ENCODE measurements around the gene DMGDH. TPM values are rescaled to one million over a fixed set of nuclear protein-coding genes. Genes with fewer than 3 reads are reported as not detected.

The DMGDH gene
- total RNA-seq, 2 experiments from 2014 or later: 0.33 to 0.70 TPM

DNA sequence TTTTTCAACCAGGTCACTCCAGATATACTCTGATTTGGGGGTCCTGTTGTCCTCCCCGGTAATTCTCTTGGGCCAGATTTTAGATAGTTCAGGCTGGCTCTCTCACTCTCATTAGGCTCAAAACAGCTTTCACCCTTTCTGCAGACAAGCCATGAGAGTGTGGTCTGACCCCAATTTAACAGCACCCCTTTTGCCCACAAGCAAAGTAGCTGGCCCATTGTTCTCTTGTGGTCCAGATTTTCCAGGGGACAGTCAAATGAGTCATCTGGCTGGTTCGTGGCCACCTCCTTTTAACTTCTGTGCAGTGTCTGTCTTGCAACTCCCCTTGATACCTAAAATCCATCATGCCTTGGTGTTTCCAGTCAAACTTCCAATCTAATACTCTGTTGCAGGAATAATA lies 16.6 kb upstream of the DMGDH start:
- Mint-ChIP-seq H3K9me3 (ENCODE audit: low read depth) (no peaks in the 10 kb centered on the region), H3K27me3 (peaks cover 7% of the 10 kb centered on the region), H3K4me1 (no peaks in the 10 kb centered on the region), H3K27ac (no peak overlapping the region), H3K36me3 (no peaks in the 10 kb centered on the region), H3K4me3 (no peak overlapping the region)
- CTCF ChIA-PET: interaction anchor here (1.3 kb wide), 1 partner anchor 47 kb away, joined by 3 read pairs; no protein-coding TSS in a partner anchor
- no peak for ATAC-seq
- no peak for DNase-seq

DNA sequence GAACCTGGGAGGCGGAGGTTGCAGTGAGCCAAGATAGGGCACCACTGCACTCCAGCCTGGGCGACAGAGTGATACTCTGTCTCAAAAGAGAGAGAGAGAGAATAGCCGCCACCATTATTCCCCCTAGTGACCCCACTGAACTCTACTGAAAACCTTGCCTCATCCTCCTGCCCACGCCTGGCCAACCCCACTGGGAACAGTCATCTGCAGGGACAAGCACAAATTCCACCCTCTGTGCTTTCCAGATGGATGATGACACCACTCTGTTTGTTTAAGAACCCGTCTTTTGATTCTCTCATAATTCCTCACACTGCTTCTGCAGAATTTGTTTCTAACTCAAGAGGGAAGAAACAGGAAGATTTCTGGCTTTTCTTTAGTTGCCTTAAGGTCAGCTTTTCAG lies 12.3 kb upstream of the DMGDH start:
- ATAC-seq (no peak), DNase-seq (no peak)
- Mint-ChIP-seq H3K9me3 (ENCODE audit: low read depth) (no peaks in the 10 kb centered on the region), H3K4me1 (peaks cover 3% of the 10 kb centered on the region), H3K4me3 (no peak overlapping the region), H3K36me3 (no peaks in the 10 kb centered on the region), H3K27ac (no peak overlapping the region), H3K27me3 (peaks cover 5% of the 10 kb centered on the region)
- CTCF ChIA-PET: no interaction called here

DNA sequence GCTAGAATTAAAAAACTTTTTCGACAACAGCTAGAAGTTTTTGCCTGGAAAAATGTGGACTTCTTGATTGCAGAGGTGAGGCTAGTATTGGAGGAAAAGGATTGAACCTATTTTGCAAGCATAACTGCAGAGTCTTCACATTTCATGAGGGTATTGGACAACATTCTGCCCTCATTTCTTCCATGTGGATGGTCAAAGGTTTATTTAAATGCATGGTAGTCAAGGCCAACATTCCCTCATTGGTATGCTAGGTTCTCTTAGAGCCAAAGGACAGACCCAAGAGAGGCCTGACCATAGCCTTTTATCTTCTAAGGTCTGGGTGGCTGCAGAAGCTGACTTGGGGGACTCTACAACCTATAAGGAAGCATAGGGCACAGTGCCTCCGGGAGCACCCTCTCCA lies 11.3 kb upstream of the DMGDH start:
- H3K27me3 Mint-ChIP-seq: peaks cover 2% of the 10 kb centered on the region
- H3K4me1 Mint-ChIP-seq: peaks cover 3% of the 10 kb centered on the region
- ATAC-seq (no peak), DNase-seq (no peak)
- H3K36me3 Mint-ChIP-seq: no peaks in the 10 kb centered on the region
- H3K4me3 Mint-ChIP-seq: no peak overlapping the region
- no peaks in the 10 kb centered on the region for H3K9me3 Mint-ChIP-seq (ENCODE audit: low read depth)
- H3K27ac Mint-ChIP-seq: no peak overlapping the region
- CTCF ChIA-PET: no interaction called here

DNA sequence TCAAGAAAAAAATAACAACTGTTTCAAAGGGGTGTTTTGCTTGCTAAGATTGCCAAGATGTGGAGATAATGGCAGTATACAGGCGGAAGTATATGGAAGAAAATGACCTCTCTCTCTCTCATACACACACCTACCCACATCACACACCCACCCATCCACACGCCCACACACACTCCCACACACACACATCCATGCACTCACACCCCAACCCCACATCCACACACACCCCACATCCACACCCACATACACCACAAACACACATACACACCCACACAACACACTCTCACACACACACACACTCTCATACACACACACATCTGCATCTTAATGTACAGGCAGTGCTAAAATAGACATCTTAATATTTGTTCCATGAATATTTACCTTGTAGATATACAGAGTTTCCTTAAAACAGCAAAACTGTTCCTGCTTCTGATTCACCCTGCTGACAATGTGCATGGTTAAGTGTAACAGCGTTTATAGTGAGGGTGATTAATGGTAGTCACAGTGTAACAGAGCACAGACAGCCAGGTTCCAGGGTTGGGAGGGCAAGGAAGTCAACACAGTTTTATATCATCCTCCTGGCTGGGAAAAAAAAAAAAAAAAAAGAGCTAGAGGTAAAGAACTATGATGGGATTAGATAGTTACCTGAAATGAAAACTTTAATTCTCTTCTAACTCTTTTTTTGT lies 8.3 kb upstream of the DMGDH start:
- Mint-ChIP-seq H3K4me1 (peaks cover 17% of the 10 kb centered on the region), H3K27me3 (peaks cover 7% of the 10 kb centered on the region), H3K9me3 (ENCODE audit: low read depth) (no peaks in the 10 kb centered on the region), H3K4me3 (no peak overlapping the region), H3K36me3 (peaks cover 3% of the 10 kb centered on the region), H3K27ac (no peak overlapping the region)
- CTCF ChIA-PET: interaction anchor here (0.6 kb wide), 1 partner anchor 1304 kb away, joined by 3 read pairs; no protein-coding TSS in a partner anchor
- no peak for ATAC-seq
- DNase-seq: no peak

DNA sequence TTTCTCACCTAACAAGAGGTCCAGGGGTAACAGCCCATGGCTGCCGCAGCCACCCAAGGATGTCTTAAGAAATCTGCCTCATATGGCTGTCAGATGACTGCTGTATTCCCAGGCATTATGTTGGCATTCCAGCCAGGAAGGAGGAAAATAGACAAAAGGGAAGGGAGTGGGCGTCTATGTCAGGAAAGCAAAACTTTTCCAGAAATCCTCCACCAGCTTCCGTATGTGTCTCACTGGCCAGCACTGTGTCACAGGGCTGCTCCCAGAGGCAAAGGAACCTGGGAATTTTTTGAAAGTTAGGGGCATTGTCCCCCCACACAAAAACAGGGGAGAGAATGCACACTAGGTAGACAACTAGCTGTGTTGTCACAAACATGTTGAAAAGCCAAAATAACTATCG lies 7.3 kb upstream of the DMGDH start:
- Mint-ChIP-seq H3K36me3 (peaks cover 3% of the 10 kb centered on the region), H3K27me3 (peaks cover 15% of the 10 kb centered on the region), H3K9me3 (ENCODE audit: low read depth) (no peaks in the 10 kb centered on the region), H3K4me1 (peaks cover 17% of the 10 kb centered on the region), H3K27ac (no peak overlapping the region), H3K4me3 (no peak overlapping the region)
- CTCF ChIA-PET: interaction anchor here (1.0 kb wide), 1 partner anchor 52 kb away, joined by 4 read pairs; no protein-coding TSS in a partner anchor
- ATAC-seq (no peak), DNase-seq (no peak)

DNA sequence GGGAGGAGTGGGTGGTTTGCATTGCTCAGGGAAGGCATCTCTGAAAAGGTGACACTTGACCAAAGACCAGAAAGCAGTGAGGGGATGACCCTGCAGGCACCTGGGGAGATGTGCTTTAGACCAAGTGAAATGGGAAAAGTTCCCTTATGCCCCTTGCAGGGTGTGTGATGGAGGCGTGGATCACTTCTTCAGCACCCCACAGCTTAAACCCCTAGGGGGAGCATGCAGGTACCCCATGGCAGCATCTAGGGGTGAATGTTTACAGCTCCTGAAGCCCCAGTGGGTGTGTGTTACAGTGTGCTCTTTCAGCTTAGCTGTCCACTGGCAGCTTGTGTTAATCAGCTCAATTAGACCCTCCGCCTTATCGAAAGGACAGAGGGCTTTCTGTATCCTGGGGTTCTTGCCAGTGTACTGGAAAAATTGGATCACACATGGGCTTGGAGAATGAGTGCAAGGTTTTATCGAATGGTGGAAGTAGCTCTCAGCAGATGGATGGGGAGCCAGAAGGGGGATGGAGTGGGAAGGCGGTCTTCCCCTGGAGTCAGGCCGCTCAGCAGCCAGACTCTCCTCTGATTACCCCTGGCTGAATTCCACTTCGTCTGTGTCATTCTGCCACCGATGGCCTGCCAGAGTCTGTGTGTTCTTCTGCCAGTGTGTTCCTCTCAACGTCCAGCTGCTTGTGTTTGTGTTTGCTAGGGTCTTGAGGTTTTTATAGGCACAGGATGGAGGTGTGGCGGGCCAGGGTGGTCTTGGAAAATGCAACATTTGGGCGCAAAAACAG lies 6.4 kb upstream of the DMGDH start:
- CTCF ChIA-PET: interaction anchor here (1.2 to 3.7 kb wide), 3 partner anchors 51 to 57 kb away, joined by 3 to 12 read pairs (median 3); no protein-coding TSS in a partner anchor
- DNase-seq (no peak), ATAC-seq (no peak)
- H3K4me1 Mint-ChIP-seq: peaks cover 17% of the 10 kb centered on the region
- H3K9me3 Mint-ChIP-seq (ENCODE audit: low read depth): no peaks in the 10 kb centered on the region
- H3K36me3 Mint-ChIP-seq: peaks cover 3% of the 10 kb centered on the region
- H3K27ac Mint-ChIP-seq: no peak overlapping the region
- H3K4me3 Mint-ChIP-seq: no peak overlapping the region
- peaks cover 23% of the 10 kb centered on the region for H3K27me3 Mint-ChIP-seq

GRCh38 chr5:79074641-79075040 lies 5.2 kb upstream of the DMGDH start:
- Mint-ChIP-seq H3K36me3 (peaks cover 3% of the 10 kb centered on the region), H3K27me3 (peaks cover 35% of the 10 kb centered on the region), H3K4me1 (peaks cover 17% of the 10 kb centered on the region), H3K27ac (peak overlapping the region; percentile 32), H3K4me3 (no peak overlapping the region), H3K9me3 (ENCODE audit: low read depth) (no peaks in the 10 kb centered on the region)
- no peak for DNase-seq
- CTCF ChIA-PET: interaction anchor here (1.4 to 3.7 kb wide), 3 partner anchors 27 to 58 kb away, joined by 3 to 12 read pairs (median 3); no protein-coding TSS in a partner anchor
- peak; percentile 39 for ATAC-seq

GRCh38 chr5:79070350-79070667 lies 835 bp upstream of the DMGDH start:
- ATAC-seq (no peak), DNase-seq (no peak)
- CTCF ChIA-PET: no interaction called here
- Mint-ChIP-seq H3K36me3 (peaks cover 4% of the 10 kb centered on the region), H3K27ac (no peak overlapping the region), H3K4me1 (peaks cover 12% of the 10 kb centered on the region), H3K9me3 (ENCODE audit: low read depth) (no peaks in the 10 kb centered on the region), H3K27me3 (peaks cover 56% of the 10 kb centered on the region), H3K4me3 (no peak overlapping the region)

- H3K9me3 Mint-ChIP-seq (ENCODE audit: low read depth): no peaks in the 10 kb centered on the region
- H3K36me3 Mint-ChIP-seq: no peaks in the 10 kb centered on the region
- DNase-seq: no peak
- no peak for ATAC-seq
- no peak overlapping the region for H3K4me3 Mint-ChIP-seq
- H3K27me3 Mint-ChIP-seq: peaks cover 29% of the 10 kb centered on the region
- no peaks in the 10 kb centered on the region for H3K4me1 Mint-ChIP-seq
- no peak overlapping the region for H3K27ac Mint-ChIP-seq
- CTCF ChIA-PET: no interaction called here
Observed at GRCh38 chr5:79062436-79062835, 7.0 kb downstream of the DMGDH start.

- H3K36me3 Mint-ChIP-seq: no peaks in the 10 kb centered on the region
- no peaks in the 10 kb centered on the region for H3K9me3 Mint-ChIP-seq (ENCODE audit: low read depth)
- H3K4me1 Mint-ChIP-seq: no peaks in the 10 kb centered on the region
- no peak for ATAC-seq
- peaks cover 37% of the 10 kb centered on the region for H3K27me3 Mint-ChIP-seq
- H3K27ac Mint-ChIP-seq: no peak overlapping the region
- DNase-seq: no peak
- CTCF ChIA-PET: no interaction called here
- no peak overlapping the region for H3K4me3 Mint-ChIP-seq
Observed at GRCh38 chr5:79059674-79060073, 9.8 kb downstream of the DMGDH start.

DNA sequence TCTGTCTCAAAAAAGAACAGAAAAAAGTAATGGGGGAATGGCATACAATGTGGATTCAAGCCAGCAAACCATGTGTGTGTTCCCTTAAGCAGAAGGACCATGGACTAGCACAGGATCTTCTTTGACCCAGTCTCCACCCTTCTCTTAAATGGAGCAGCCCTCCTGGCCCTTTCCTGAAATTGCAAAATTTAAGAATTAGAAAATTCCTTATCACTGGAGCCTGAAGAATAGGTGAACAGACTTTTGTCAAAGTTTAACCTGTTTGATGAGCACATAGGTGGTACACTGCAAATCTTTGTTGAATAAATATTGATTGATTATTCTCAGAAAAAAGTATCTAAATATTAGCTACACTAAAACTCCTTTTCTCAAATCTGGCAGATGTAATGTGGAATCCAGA lies 12.6 kb downstream of the DMGDH start:
- Mint-ChIP-seq H3K27me3 (peaks cover 41% of the 10 kb centered on the region), H3K9me3 (ENCODE audit: low read depth) (no peaks in the 10 kb centered on the region), H3K4me1 (no peaks in the 10 kb centered on the region), H3K4me3 (no peak overlapping the region), H3K36me3 (no peaks in the 10 kb centered on the region), H3K27ac (no peak overlapping the region)
- no peak for ATAC-seq
- CTCF ChIA-PET: no interaction called here
- DNase-seq: no peak

DNA sequence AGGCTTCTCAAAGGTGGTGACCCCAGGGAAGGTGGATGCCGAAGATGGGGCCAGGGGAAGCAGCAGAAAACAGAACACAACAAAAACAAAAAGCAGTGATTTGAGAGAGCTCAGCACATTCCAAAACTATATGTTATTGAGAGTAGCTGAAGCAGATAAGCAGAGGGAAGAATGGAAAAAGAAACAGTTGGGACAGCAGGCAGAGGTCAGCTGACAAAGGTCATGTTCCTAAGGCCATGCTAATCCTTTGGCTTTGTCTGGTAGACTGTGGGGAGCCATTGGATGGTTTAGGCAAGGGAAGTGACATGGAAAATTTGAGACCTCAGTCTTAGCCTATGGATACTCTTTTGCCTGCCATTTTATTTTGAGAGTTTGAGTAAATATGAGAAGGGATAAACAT lies 14.5 kb downstream of the DMGDH start:
- CTCF ChIA-PET: no interaction called here
- peaks cover 44% of the 10 kb centered on the region for H3K27me3 Mint-ChIP-seq
- no peaks in the 10 kb centered on the region for H3K36me3 Mint-ChIP-seq
- DNase-seq: no peak
- H3K4me3 Mint-ChIP-seq: no peak overlapping the region
- H3K4me1 Mint-ChIP-seq: no peaks in the 10 kb centered on the region
- H3K9me3 Mint-ChIP-seq (ENCODE audit: low read depth): no peaks in the 10 kb centered on the region
- no peak for ATAC-seq
- H3K27ac Mint-ChIP-seq: no peak overlapping the region

DNA sequence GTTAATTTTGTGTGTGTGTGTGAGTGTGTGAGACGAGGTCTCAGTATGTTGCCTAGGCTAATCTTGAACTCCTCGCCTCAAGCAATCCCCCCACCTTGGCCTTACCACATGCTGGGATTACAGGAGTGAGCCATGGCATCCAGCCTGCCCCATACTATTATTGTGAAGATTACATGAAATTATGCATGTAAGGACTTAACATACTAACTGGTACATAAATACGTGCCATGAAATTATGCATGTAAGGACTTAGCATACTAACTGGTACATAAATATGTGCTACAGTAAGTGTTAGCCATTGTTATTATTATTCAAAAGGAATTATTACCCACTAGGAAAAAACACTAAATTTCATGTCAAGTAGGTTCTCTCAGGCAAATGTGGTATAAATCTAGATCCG lies 16.2 kb downstream of the DMGDH start:
- ATAC-seq (no peak), DNase-seq (no peak)
- Mint-ChIP-seq H3K27ac (no peak overlapping the region), H3K4me1 (no peaks in the 10 kb centered on the region), H3K9me3 (ENCODE audit: low read depth) (no peaks in the 10 kb centered on the region), H3K4me3 (no peak overlapping the region), H3K36me3 (no peaks in the 10 kb centered on the region), H3K27me3 (peaks cover 43% of the 10 kb centered on the region)
- CTCF ChIA-PET: interaction anchor here (1.2 kb wide), 1 partner anchor 9 kb away, joined by 3 read pairs; no protein-coding TSS in a partner anchor

DNA sequence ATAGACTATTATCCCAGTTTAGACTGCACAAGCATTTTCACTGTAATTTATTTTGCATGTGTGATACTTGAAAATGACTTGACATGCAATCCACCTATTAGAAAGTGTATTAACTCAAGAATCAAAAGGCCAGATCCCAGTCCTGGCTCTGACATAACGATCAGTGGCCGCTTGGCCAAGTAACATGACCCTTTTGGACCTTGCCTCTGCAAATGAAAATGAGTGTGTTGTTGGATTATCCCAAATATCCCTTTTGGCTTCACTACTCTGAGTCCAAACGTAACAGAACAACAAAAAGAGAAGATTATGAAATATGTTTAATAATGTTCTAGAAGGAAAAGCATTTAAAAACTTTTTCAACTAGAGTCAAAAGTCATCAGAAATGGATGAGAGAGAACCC lies 19.0 kb downstream of the DMGDH start:
- Mint-ChIP-seq H3K27ac (no peak overlapping the region), H3K4me3 (no peak overlapping the region), H3K27me3 (peaks cover 50% of the 10 kb centered on the region), H3K4me1 (no peaks in the 10 kb centered on the region), H3K9me3 (ENCODE audit: low read depth) (no peaks in the 10 kb centered on the region), H3K36me3 (no peaks in the 10 kb centered on the region)
- CTCF ChIA-PET: no interaction called here
- ATAC-seq (no peak), DNase-seq (no peak)

Measured in activated CD8-positive, alpha-beta memory T cell treated with anti-CD3 and anti-CD28 coated beads, Interleukin-2, amount 10 ng/mL, durations not matched to agents 7 days and 5 days (primary cell).